Left kidney (tissue), 2 donors: ENCODE measurements around the gene SF1. TPM values are rescaled to one million over a fixed set of nuclear protein-coding genes. Genes with fewer than 3 reads are reported as not detected.

Experiments used
- DNase-seq: peaks from one replicate; pipeline ENCODE4 v3.0.0-alpha.2; 2013
- polyA plus RNA-seq: library from polyadenylated mRNA; unstranded; fragments of 120-200 nt; gene quantifications from one replicate; pipeline ENCODE4 v1.2.1, GENCODE V29; 2013; ENCODE audit not compliant: insufficient read length

Gene SF1
- polyA plus RNA-seq, 1 donor = 520 TPM

- no peak for DNase-seq
Measured at GRCh38 chr11:64726867-64727530, 51.3 kb downstream of the SF1 start.

- no peak for DNase-seq
Measured at GRCh38 chr11:64726211-64726641, 52.1 kb downstream of the SF1 start.

GRCh38 chr11:64724863-64725532 lies 53.3 kb downstream of the SF1 start:
- DNase-seq = no peak

- DNase-seq = no peak
Measured at GRCh38 chr11:64723907-64724862, 54.2 kb downstream of the SF1 start.

- no peak for DNase-seq
Measured at GRCh38 chr11:64723117-64723906, 55.0 kb downstream of the SF1 start, which contains the start of gene NRXN2. Gene NRXN2, minus strand, starts transcription at chr11:64723197. Its CDS starts 9,498 bp downstream, at chr11:64713699.

- DNase-seq = no peak
Measured at GRCh38 chr11:64722141-64723065, 55.9 kb downstream of the SF1 start.

- no peak for DNase-seq
Measured at GRCh38 chr11:64721359-64721699, 57.0 kb downstream of the SF1 start.

- no peak for DNase-seq
Measured at GRCh38 chr11:64720640-64721358, 57.5 kb downstream of the SF1 start.

GRCh38 chr11:64720167-64720566 lies 58.2 kb downstream of the SF1 start:
- DNase-seq = no peak

- DNase-seq = no peak
Measured at GRCh38 chr11:64719406-64719805, 58.9 kb downstream of the SF1 start.

- no peak for DNase-seq
Measured at GRCh38 chr11:64718780-64719124, 59.6 kb downstream of the SF1 start.

- no peak for DNase-seq
Measured at GRCh38 chr11:64718084-64718779, 60.1 kb downstream of the SF1 start.

- no peak for DNase-seq
Measured at GRCh38 chr11:64717268-64717578, 61.1 kb downstream of the SF1 start.

- no peak for DNase-seq
Measured at GRCh38 chr11:64716473-64717267, 61.7 kb downstream of the SF1 start.

GRCh38 chr11:64715756-64716472 lies 62.4 kb downstream of the SF1 start:
- no peak for DNase-seq

GRCh38 chr11:64715110-64715509 lies 63.2 kb downstream of the SF1 start:
- no peak for DNase-seq

GRCh38 chr11:64714666-64715065 lies 63.7 kb downstream of the SF1 start:
- DNase-seq = no peak
